SK-N-SH treated with all-trans-retinoic acid at 6 μM for 48 hours (cell line): ENCODE measurements around the gene NPIPB12.
"Not testable (repeated sequence)": the region's sequence is repeated elsewhere in the genome, so short reads cannot be mapped to it uniquely, and the experiment has no call there.

Source experiments
- ESRRG ChIP-seq: fragments of 250-450 bp; sonication (Bioruptor Pico); IDR thresholded peaks from 2 replicates; pipeline ENCODE4 v1.6.1; 2021; ENCODE audit warnings: mild to moderate bottlenecking
- GLIS3 ChIP-seq: fragments of 250-450 bp; sonication (Bioruptor Pico); IDR thresholded peaks from 2 replicates; pipeline ENCODE4 v1.5.0; 2020; ENCODE audit warnings: mild to moderate bottlenecking, moderate library complexity
- RARB ChIP-seq: fragments of 250-450 bp; sonication (Bioruptor Pico); IDR thresholded peaks from 2 replicates; pipeline ENCODE4 v1.8.0; 2021; ENCODE audit warnings: mild to moderate bottlenecking, moderate library complexity
- TF ChIP-seq, protein P1 (sequence below): fragments of 250-450 bp; sonication (Bioruptor Pico); IDR thresholded peaks from 2 replicates; pipeline ENCODE4 v1.5.1; 2020; ENCODE audit warnings: low read depth, mild to moderate bottlenecking, moderate library complexity

DNA sequence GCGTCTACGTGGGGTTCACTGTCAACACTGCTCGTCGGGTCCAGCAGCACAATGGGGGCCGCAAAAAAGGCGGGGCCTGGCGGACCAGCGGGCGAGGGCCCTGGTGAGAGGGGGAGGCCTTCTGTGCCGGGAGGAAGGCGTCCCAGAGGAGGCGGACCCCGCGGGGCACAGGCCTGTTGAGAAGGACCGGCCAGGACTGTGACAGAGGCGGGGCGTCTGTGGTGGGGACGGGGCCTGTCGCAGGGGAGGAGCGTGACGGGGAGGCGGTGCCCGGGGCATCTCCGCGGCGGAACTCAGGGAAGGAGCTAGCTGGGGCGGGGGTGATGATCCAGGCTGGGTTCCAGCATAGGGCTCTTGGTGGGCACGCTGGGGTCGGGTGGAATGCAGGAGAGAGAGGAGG lies 51.4 kb downstream of the NPIPB12 start:
- not testable (repeated sequence) for TF ChIP-seq GLIS3; RARB; ESRRG (CRISPR knock-in tag)
- TF ChIP-seq, protein P1, sequence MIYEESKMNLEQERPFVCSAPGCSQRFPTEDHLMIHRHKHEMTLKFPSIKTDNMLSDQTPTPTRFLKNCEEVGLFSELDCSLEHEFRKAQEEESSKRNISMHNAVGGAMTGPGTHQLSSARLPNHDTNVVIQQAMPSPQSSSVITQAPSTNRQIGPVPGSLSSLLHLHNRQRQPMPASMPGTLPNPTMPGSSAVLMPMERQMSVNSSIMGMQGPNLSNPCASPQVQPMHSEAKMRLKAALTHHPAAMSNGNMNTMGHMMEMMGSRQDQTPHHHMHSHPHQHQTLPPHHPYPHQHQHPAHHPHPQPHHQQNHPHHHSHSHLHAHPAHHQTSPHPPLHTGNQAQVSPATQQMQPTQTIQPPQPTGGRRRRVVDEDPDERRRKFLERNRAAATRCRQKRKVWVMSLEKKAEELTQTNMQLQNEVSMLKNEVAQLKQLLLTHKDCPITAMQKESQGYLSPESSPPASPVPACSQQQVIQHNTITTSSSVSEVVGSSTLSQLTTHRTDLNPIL (CRISPR knock-in tag) = not testable (repeated sequence)
